H1 (cell line): ENCODE data around the gene EPYC. TPM values are rescaled to one million over a fixed set of nuclear protein-coding genes. Genes with fewer than 3 reads are reported as not detected.

Experiments
- CHD7 ChIP-seq: fragments of 300-600 bp; sonication (generic); IDR thresholded peaks from 2 replicates; pipeline ENCODE4 v1.7.1; 2012; ENCODE audit warnings: low read length, moderate library complexity, mild to moderate bottlenecking, inconsistent platforms; ENCODE audit not compliant: insufficient replicate concordance
- CREB1 ChIP-seq: IDR thresholded peaks from 2 replicates; pipeline ENCODE4 v1.6.1; 2012; ENCODE audit warnings: inconsistent platforms
- POLR2AphosphoS5 ChIP-seq: IDR thresholded peaks from 2 replicates; pipeline ENCODE4 v1.6.1; 2011; ENCODE audit warnings: low read depth, low read length
- RBBP5 ChIP-seq: IDR thresholded peaks from 2 replicates; pipeline ENCODE4 v1.7.1; 2012; ENCODE audit warnings: low read depth, mild to moderate bottlenecking, inconsistent platforms, low read length, moderate library complexity, borderline replicate concordance
- USF2 ChIP-seq: IDR thresholded peaks from 2 replicates; pipeline ENCODE4 v1.6.1; 2011; ENCODE audit warnings: low read length, improper control_type of control experiment
- polyA plus RNA-seq, 7 experiments: library from polyadenylated mRNA; depleted of rRNA in 3 of 7; stranded (reverse) in 5 of 7; unstranded in 2 of 7; fragments of >200 nt in 5 of 7; fragments of 200-250 nt in 2 of 7; gene quantifications; 1 replicate in 5 of 7; 2 replicates in 1 of 7; 4 replicates in 1 of 7; pipeline versions ENCODE4 v1.2.1 to v1.2.3, GENCODE V29; 2011 to 2013; ENCODE audit warnings: missing spikeins in 2 of 7, mixed read lengths in 2 of 7
- total RNA-seq: library from RNA; stranded (reverse); fragmentation: NEBNext Ultra II Directional; extraction: Animal tissue kit (Norgen Biotek cat#: 25700); gene quantifications from 2 replicates; pipeline ENCODE4 v1.2.1, GENCODE V29; 2021

Gene EPYC
- total and polyA plus RNA-seq, 2 of the 8 experiments (the other 6 are each of a cell fraction or from before 2014, with no cell fraction given) = not detected

- TF ChIP-seq CREB1 = no peak
- no peak for TF ChIP-seq CHD7
- no peak for TF ChIP-seq USF2
- no peak for TF ChIP-seq POLR2AphosphoS5
- TF ChIP-seq RBBP5 = no peak
- TF ChIP-seq, all 59 proteins: peak for 0
Observed at GRCh38 chr12:90970471-90970870, 34.3 kb downstream of the EPYC start (continued).
